Fibroblast of peridontal ligament (primary cell): ENCODE measurements around the gene TCEANC.
"Not testable (repeated sequence)": the region's sequence is repeated elsewhere in the genome, so short reads cannot be mapped to it uniquely, and the experiment has no call there.

Experiments used
- DNase-seq: peaks from one replicate; pipeline ENCODE4 v3.0.0-alpha.2; 2010; ENCODE audit errors: extremely low read depth

Gene TCEANC

DNA sequence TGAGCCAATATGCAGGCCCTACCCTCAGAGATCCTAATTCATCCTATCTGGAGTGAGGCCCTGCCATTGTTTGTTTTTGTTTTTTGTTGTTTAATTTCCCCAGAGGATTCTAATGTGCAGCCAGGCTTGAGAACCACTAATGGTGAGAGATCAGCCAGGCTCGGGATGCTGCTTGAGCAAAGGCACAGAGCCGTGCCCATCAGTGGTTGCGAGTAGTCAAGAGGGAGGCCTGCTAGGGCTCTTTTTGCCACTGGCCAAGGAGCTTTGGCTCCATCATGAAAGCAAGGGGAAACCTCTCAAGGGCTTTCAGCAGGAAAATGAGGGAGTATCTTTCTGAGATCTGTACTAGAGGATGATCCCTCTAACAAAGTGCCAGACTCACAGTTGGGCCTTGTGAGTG is 2.7 kb downstream of the TCEANC start:
- DNase-seq: no peak

DNA sequence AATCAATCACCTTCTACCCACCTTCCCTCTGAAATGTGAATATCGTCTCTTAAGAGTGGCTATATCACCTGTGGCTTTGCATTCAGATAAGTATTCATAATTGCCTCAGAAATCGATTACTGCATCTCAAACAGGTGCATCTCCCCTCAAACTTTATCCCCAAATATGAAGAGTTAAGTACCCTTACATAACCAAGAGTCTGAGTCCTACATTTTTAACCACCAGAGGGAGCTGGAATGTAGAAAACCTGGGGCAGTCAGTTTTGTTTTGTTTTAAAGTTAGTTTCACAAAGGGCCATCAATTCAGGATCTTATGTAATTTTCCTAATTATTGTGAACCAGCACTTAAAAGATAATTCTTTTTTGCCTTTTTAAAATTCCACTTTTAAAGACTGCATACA is 5.7 kb downstream of the TCEANC start:
- DNase-seq: peak; percentile 81

DNA sequence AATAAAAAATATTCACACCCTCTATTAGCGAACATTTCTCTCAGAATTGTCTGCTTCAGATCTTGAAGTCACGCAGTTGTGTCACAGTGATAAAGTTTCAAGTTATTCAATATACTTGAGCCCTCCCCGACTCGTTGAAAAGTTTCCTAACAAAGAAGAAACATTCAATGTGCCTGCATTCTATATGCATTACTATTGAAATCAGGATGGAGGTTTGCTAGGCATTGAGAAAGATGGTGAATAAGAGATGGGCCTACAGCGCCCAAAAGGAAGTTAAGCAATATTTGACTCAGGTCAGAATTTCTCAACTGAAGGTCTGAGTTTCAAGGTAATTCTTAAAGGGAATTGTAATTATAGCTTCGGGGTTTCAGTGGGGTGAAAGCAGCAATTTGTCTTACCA is 6.1 kb downstream of the TCEANC start:
- peak; percentile 65 for DNase-seq

DNA sequence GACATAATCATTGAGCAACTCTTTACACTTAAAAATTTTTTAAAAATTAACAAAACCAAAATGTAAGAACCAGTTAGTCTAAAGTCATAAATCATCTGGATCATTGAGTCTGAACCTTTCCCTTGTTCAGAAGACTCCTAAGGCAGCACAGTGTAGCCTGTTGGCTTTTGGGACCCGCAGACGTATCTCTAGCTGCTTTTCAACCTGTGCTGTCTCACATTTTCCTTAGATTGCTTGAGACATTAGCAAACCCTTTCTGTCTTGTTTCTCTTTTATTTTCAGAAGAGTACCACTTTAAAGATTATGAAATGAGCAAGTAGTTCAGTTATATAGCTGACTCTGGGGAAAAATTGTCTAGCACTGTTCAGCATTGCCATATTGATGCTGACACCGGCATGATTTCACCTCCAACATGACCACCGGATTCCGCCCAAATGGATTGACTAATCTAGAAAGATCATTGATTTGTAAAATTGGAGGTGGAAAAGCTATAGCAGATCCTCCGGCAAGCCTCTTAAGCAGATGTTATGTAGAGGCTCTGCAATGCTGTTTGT is 8.9 kb downstream of the TCEANC start:
- no peak for DNase-seq

DNA sequence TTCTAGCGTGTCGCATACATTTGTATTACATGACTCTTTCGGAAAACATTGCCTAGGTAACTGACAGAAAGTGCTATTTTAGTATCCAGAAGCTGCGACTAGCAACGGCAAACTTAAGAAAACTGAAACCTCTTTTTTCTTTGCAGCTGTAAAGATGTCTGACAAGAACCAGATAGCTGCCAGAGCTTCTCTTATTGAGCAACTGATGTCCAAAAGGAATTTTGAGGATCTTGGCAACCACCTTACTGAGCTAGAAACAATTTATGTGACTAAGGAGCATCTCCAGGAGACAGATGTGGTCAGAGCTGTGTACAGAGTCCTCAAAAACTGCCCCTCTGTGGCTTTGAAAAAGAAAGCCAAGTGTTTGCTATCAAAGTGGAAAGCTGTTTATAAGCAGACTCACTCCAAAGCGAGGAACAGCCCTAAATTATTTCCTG is 9.4 kb downstream of the TCEANC start:
- DNase-seq: peak; percentile 83

DNA sequence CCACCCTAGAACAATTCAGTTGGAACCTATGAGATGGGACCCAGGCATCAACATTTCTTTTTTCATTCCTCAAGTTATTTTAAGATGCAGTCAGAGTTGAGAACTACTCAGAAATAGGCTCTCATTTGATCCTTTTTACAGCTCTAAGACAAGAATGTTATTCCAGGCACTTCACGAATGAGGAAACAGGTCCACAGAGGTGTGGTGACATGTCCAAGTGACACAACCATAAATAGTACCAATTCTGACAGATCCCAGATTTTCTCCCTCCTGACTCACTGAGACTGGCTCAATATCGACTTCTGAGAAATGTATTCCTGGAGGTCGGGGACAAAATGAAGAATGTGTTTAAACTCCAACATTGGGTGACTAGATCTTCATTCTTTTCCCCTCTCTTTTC is 11.1 kb downstream of the TCEANC start:
- DNase-seq: no peak

DNA sequence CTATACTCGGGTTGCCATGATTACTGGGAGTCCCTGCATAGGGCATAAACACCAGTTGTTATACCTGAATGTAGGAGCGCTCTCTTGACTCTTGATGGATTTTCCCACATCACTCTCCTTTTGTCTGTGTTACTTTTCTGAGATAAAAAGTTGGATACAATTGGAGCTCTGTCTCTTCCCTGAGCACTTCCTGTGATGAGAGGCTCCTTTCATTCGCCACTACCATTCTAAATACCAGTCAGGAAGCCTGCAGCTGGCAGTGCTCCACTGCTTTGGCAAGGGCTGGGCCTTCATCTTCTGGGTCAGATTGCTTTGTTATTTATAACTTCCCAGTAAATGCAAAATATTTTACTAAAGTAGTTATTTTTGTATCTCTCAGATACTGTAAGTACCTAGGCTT is 13.9 kb downstream of the TCEANC start:
- no peak for DNase-seq

DNA sequence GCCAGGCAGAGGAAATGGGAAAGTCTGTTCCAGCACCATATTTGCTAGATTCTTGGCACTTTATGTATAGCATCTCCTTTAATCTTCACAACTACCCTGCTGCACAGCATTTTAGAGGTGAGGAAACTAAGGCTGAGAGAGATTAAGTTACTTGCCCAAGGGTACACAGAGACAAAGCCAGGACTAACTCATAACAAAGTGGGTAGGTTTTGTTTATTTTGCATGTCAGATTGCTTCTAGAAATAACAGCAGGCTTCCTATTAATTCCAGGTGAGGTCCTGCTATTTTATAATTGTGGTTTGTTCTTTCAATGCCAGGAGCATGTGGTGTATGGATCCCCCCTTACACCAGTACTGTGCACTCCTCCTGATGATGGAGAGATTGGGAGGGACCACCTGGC is 15.0 kb downstream of the TCEANC start:
- no peak for DNase-seq

DNA sequence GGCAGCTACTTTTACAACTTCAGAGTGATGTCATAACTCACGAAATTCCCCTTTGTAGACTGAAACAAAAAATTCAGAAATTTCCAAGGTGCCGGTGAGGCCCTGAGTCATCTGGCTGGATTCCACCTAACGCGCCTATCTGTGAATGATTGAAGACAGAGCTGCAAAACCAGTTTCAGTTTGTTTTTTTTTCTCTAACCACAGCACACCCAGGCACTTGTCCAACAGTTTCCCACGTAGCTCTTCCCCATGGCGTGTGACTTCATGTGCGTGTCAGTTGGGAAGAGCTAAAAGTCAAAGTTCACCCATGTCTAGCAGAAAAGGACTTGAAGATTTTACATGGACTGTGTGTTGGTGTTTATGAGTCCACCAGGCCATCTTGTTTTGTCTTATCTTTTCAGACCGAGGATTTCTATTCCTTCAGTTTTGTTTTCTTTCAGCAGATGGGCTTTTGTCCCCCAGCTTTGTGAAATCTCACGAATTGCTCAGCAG is 16.4 kb downstream of the TCEANC start:
- DNase-seq: peak; percentile 97

DNA sequence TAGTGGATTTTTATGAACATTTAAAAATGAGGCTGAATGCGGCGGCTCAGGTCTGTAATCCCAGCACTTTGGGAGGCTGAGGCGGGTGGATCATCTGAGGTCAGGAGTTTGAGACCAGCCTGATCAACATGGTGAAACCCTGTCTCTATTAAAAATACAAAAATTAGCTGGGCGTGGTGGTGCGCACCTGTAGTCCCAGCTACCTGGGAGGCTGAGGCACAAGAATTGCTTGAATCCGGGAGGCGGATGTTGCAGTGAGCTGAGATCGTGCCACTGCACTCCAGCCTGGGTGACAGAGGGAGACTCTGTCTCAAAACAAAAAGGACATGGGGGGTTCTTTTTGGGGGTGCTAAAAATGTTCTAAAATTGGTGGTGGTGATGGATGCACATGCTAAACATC is 16.8 kb downstream of the TCEANC start:
- DNase-seq: not testable (repeated sequence)

DNA sequence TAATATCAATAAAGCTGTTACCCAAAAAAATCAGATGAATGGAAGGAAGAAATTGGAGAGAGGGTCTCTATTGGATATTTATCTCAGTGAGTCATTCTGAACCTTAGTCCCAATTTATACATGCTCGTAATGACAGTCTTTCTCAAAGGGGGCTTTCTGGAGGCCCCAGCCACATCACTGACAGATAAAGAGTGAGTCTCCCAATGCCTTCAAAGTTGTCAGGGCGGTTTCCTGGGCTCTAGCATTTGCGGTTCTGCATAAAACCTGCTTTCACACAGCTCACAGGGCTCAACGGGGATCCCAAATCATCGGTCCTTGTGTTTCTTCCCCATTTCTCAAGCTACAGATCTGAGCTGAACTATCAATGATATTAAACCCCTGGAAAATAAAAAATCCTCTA is 17.3 kb downstream of the TCEANC start:
- no peak for DNase-seq

DNA sequence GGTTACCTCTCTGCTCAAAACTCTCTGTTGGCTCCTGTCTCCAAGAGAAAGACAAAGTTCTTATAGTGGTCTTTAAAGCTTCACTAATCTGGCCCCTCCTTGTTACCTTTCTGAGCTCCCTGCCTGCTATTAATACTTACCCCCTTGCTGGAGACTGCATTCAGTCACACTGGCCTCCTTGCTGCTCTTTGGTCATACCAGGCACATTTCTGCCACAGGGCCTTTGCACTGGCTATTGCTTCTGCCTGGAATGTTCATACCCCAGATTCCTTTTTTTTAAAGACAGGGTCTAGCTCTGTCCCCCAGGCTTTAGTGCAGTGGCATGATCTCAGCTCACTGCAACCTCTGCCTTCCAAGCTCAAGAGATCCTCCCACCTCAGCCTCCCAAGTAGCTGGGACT is 20.1 kb downstream of the TCEANC start:
- DNase-seq: no peak

DNA sequence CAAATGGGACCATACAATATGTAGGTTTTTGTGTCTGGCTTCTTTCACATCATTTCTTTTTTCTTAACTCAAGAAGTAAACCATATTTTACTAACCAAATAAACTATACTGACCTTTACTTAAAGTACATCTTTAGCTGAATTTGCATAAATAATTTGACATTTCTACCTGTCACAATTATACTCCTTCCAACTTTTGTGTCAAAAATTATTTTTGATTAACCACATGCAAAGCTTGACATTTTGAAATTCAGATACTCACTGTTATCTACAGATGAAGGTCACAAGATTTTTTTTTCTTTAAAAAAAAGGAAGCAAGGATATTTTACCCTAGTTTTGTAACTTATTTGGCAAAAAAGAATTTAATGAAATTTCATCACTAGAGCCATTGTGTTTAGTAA is 23.9 kb downstream of the TCEANC start:
- no peak for DNase-seq

DNA sequence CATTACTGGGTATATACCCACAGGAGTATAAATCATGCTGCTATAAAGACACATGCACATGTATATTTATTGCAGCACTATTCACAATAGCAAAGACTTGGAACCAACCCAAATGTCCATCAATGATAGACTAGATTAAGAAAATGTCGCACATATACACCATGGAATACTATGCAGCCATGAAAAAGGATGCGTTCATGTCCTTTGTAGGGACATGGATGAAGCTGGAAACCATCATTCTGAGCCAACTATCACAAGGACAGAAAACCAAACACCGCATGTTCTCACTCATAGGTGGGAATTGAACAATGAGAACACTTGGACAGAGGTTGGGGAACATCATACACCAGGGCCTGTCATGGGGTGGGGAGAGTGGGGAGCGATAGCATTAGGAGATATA is 26.8 kb downstream of the TCEANC start:
- not testable (repeated sequence) for DNase-seq

DNA sequence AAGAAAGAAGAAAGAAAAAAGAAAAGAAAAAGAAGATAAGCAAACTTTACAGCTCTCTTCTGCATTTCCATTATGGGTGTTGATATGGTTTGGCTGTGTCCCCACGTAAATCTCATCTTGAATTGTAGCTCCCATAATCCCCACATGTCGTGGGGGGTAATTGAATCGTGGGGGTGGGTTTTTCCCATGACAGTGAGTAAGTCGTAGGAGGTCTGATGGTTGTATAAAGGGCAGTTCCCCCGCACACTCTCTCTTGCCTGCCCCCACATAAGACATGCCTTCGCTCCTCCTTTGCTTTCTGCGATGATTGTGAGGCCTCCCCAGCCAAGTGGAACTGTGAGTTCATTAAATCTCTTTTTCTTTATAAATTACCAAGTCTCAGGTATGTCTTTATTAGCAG is 28.7 kb downstream of the TCEANC start:
- no peak for DNase-seq

DNA sequence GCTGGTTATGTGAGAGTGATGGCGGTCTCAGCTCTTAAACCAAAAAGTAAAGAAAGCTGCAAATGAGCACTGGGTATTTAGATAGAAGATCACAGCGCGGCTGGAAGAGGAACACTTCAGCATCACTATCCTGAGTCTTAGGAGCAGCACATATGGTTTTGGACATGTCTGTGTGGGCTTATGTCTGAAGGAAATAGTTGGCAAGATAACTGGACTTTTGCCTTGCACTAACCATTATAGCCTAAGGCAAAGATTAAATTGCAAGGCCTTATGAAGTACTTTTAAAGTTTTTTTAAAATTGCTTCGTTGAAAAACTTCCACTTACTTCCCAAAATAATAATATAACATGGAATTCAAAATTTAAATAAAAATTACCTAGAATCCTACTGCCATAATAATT is 31.4 kb downstream of the TCEANC start:
- no peak for DNase-seq

DNA sequence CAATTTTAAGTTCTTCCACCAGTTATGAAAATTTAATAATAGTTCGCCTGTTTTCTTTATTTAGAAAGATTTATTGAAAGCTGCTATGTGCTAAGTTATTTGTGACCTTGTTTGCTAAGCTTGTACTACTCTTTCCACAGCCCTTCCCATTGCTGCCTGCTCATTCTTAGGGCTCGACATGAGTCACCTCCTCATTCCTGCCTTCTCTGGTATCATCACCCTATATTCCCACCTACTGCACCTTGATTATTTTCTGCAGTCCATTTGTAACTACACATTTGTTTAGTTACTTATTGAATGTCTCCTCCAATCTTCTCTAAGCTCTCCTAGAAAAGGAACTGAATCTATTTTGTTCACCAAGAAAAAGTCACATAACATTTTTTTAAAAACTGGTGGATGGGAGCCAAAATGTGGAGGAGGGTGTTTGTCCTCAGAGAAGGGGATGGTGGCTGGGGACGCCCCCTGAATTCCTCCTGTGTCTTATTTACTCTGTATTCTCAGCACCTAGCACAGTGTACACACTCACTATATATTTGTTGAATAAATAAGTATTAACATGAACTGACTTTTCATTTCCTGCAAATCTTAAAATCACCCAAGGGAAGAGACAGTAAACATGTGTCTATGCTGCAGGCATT is 32.3 kb downstream of the TCEANC start:
- DNase-seq: no peak

DNA sequence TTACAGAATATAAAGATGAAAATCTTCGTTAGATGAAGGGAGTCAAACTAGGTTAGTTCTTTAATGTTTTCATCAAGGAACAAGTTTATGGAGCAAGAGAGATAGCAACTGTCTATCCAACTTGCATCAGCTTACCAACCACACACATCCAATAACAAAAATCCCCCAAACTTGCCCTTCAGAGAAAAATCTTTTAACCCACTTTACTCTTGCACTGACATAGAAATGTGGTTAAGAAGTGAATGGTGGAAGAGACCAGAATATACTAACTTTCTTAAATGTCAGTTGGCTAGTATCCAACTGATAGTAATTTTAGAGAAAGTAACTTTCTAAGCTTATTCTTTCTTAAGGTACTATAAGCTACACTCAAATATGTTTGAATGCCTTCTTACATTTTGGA is 34.3 kb downstream of the TCEANC start:
- no peak for DNase-seq

DNA sequence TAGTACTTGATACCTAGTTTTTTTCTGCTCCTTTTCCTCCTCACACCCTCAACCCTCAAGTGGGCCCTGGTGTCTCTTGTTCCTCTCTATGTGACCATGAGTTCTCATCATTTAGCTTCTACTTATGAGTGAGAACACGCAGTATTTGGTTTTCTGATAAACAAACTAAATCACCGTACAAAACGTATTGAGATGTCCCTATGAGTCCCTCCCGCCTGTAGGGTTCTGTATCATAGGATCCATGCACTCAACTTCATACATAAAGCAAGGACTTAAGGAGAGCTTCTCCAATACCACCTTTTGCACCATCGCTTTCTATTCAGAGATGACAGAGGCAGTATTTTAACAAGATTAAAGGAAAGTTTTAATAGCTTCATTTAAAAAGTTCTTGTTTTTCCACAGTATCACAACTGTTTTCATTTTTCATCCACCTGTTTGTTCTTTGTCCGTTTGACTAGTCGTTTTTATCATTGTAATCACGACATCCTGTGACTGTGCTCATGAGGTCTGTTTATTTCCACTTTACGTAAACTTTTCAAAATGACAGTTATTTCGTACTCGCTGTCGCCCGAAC is 35.5 kb downstream of the TCEANC start:
- DNase-seq: no peak

DNA sequence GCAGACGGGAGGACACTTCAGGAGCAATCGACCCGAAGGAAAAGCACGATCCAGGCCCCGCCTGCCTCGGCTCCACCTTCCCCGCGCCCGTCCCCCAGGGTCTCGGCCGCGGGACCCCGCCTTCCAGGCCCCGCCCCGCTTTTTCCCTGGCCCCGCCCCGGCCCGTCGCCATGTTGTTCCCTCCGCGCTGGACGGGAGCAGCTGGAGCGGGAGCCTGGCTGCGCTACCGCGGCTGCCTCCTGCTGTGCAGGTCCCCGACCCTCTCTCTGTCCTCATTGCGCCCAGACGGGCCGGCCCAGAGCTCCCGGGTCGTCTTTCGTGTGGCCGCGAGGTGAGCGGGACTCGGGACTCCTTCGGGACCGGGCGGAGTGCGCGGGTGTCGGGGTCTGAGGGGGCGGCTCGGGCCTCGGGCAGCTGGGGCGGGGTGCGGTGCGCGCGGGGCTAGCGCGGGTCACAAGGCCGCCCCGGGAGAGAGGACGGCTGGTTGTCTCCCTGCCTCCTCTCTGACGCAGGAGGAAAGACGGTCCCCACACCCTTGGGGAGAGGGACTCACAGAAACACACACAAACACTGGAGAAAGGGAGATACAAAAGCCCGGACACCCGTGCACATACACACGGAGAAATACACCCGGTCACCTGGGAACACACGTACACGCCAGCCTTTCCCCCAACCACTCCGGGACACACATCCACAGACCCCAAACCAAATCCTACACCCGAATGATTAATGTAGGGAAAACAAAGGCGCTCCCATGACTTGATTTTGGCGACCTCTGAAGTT is 36.2 kb downstream of the TCEANC start, which contains the start of gene RAB9A:
Gene RAB9A, plus strand, starts transcription at position 171 of the 783 bp plus-strand sequence. CDS start 19,619 bp downstream, outside the sequence.
- DNase-seq: peak; percentile 55

DNA sequence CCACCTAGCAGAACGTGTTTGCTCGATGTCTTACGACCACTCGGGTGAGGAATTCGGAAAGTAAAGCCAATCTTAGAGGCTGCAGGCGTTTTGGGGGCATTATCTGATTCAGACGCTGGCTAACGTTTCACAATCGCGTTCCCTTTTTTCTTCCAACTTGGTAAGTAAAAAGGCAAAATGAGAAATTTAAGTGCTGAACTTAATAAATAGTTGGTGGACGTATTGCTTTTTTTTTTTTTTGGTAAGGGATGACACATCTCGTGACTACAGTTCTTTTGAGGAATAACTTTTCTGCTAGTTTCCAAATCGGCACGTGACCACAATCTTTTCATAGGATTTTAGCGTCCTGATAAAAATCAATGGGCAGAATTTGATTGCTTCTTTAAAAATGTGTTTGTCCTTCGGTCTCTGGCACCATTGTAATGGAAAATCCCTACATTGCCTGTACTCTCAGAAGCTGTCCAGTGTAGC is 36.8 kb downstream of the TCEANC start:
- DNase-seq: peak; percentile 49

DNA sequence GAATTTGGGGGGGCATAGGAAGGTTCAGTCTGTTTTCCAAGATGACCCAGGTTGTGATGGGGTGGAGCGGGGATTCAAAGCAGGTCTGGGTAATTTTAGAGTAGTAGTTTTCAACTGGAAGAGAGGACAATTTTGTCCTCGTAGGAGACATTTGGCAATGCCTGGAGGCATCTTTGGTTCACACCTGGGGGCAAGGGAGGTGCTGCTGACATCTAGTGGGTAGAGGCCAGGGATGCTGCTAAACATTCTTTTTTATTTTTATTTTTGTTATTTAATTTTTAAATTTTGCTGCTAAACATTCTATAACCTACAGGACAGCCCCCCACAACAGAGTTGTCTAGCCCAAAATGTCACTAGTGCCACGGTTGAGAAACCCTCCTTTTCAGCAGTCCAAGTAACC is 37.9 kb downstream of the TCEANC start:
- DNase-seq: no peak
